Measurements from ENCODE around the gene TRAP1. TPM values are rescaled to one million over a fixed set of nuclear protein-coding genes. Genes with fewer than 3 reads are reported as not detected.

TRAP1 gene
- total and polyA plus RNA-seq, 8 donors, result 58.0 to 254 (median 84.0) TPM

DNA sequence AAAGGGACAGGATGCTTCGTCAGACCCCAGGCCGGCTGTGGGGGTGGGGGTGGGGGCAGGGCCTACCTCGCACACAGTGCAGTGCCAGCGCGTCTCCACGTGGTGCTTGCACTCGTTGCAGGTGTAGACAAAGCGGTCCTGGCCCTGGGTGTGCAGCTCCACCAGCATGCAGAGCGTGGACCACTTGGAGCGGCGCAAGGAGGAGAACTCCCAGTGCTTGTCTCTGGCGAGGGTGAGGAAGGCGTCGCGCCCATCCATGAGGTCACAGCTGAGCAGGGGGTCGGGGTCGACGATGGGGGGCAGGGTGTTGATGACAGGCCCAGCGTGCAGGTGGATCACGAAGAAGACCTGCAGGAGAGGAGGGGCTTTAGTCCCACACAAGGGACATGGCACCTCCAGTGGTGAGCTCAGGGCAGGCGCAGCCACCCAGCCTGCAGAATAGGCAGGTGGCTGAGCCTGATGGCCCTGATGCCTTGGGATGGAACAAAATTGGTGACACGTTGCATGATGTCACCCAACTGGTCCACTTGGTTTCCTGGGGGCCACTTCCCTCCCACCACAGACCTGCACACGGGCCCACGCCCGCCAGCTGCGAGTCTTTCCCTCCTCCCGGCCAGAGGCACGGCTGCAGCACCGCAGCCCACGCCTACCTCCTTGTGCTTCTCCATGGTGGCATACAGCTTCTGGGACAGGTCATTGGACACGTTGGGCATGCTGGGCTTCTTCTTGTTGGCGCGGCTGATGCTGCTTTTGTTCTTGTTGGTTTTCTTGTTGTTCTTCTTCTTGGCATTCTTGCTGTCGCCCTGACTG lies 14.0 kb upstream of the TRAP1 start:
- TF ChIP-seq CTCF (IDR thresholded peaks at IDR 0.05), result no peak
- Histone ChIP-seq H3K36me3 (peaks cover 8 to 82% (median 47%) of the 10 kb centered on the region in 3 donors), H3K9me3 (no peaks in the 10 kb centered on the region), H3K4me3 (no peak overlapping the region), H3K4me1 (no peaks in the 10 kb centered on the region), H3K27me3 (no peaks in the 10 kb centered on the region), H3K27ac (no peak overlapping the region)
- intact Hi-C loops (cut with DNase I), result no loop called here
- ATAC-seq (peak in 1 of 4 donors; percentile 5), DNase-seq (peak in 3 of 6 donors; percentile 24 to 58 (median 55)), FAIRE-seq (no peak)
- WGBS, 2 donors, result 92 to 93% methylated on average over 34 of the region's 34 CpGs

- H3K27me3 ChIP-seq, result no peaks in the 10 kb centered on the region
- WGBS, 2 donors, result 92 to 93% methylated on average over 24 of the region's 24 CpGs
- no peak overlapping the region for H3K27ac ChIP-seq
- H3K4me3 ChIP-seq, result no peak overlapping the region
- peaks cover 5 to 74% (median 42%) of the 10 kb centered on the region in 3 donors for H3K36me3 ChIP-seq
- H3K9me3 ChIP-seq, result no peaks in the 10 kb centered on the region
- DNase-seq (peak in 2 of 6 donors; percentile 18 to 26), ATAC-seq (peak in 2 of 4 donors; percentile 8 to 14), FAIRE-seq (no peak)
- H3K4me1 ChIP-seq, result no peaks in the 10 kb centered on the region
- no peak for TF ChIP-seq CTCF (IDR thresholded peaks at IDR 0.05)
- intact Hi-C loops (cut with DNase I), result no loop called here
These were observed 13.1 kb upstream of the TRAP1 start for GRCh38 chr16:3730161-3731125.

DNA sequence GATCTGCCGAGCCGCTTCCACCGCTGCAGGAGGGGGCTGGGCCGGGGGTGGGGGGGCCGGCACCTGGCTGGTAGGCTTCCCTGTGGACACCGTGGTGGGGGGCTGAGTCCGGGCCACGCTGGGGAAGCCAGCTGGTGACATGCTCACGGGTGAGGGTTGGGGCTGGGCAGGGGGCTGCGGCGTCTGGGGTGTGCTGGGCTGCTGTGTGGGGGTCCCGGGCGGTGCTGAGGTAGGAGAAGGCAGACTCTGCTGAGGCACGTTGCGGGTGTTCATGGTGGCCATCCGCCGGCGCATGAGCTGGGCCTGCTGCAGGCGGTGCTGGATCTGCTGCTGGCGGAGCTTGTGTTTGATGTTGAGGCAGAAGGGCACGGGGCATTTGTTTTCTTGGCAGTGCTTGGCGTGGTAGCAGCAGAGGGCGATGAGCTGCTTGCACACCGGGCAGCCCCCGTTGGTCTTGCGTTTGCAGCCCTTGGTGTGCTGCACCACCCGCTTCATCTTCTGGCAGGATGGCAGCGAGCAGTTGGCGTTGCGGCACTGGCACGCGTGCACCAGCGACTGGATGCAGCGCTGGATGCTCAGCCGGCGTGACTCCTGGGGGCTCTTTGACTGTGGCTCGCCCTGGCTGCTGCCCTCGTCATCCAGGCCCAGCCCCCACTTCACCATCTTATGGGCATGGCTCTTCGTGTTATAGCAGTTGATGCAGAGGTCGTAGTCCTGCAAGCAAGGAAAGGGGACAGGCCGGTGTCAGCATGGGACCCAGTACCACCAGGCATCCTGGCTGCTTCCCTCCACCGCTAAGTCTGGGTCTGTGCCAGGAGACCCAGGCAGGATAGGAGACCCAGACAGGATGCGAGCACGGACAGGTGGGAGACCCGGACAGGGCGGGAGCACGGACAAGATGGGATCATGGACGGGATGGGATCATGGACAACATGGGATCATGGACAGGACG lies 12.1 kb upstream of the TRAP1 start:
- H3K4me3 ChIP-seq, result no peak overlapping the region
- TF ChIP-seq CTCF (IDR thresholded peaks at IDR 0.05), result no peak
- 93 to 94% methylated on average over 49 of the region's 49 CpGs for WGBS, 2 donors
- H3K9me3 ChIP-seq, result no peaks in the 10 kb centered on the region
- no peak overlapping the region for H3K27ac ChIP-seq
- ATAC-seq (no peak), DNase-seq (peak in 2 of 6 donors; percentile 54 to 78), FAIRE-seq (no peak)
- H3K4me1 ChIP-seq, result no peaks in the 10 kb centered on the region
- H3K36me3 ChIP-seq, result peaks cover 2 to 64% (median 33%) of the 10 kb centered on the region in 3 donors
- intact Hi-C loops (cut with DNase I), result no loop called here
- no peaks in the 10 kb centered on the region for H3K27me3 ChIP-seq

GRCh38 chr16:3728424-3729160 lies 11.3 kb upstream of the TRAP1 start:
- Histone ChIP-seq H3K27ac (no peak overlapping the region), H3K27me3 (no peaks in the 10 kb centered on the region), H3K36me3 (peaks cover 0 to 55% (median 29%) of the 10 kb centered on the region in 3 donors), H3K4me1 (no peaks in the 10 kb centered on the region), H3K9me3 (no peaks in the 10 kb centered on the region), H3K4me3 (no peak overlapping the region)
- DNase-seq (peak in 2 of 6 donors; percentile 52 to 68), FAIRE-seq (no peak), ATAC-seq (peak in 1 of 4 donors; percentile 9)
- 96% methylated on average over 30 to 31 of the region's 31 CpGs for WGBS, 2 donors
- TF ChIP-seq CTCF (IDR thresholded peaks at IDR 0.05), result no peak
- intact Hi-C loops (cut with DNase I), result no loop called here
